Adrenal gland (tissue), 19 donors: ENCODE results near the gene ZNF132. TPM values are rescaled to one million over a fixed set of nuclear protein-coding genes. Genes with fewer than 3 reads are reported as not detected.
"Not testable (repeated sequence)": the region's sequence is repeated elsewhere in the genome, so short reads cannot be mapped to it uniquely, and the experiment has no call there.

Source experiments
- DNase-seq, 7 donors: peaks; one replicate each; pipeline ENCODE4 v3.0.0-alpha.2; 2019 to 2020
- H3K27ac ChIP-seq, 5 donors: fragments of 200-600 bp; sonication (generic) in 4 of 5; 1 replicate in 3 of 5; 2 replicates in 2 of 5; pipeline versions ENCODE4 v1.5.1 to v1.8.0; 2016 to 2020; ENCODE audit warnings: mild to moderate bottlenecking in 1 of 5
- H3K27me3 ChIP-seq: fragments of 200-600 bp; 2 replicates; pipeline ENCODE4 v1.8.0; 2021
- H3K36me3 ChIP-seq, 2 donors: fragments of 200-600 bp; replicated peaks in 1 of 2; 1 replicate in 1 of 2; 2 replicates in 1 of 2; pipeline versions ENCODE4 v1.5.1 to v1.8.0; 2018 to 2022
- H3K4me1 ChIP-seq, 2 donors: fragments of 200-600 bp; replicated peaks in 1 of 2; 1 replicate in 1 of 2; 2 replicates in 1 of 2; pipeline versions ENCODE4 v1.5.1 to v1.8.0; 2018 to 2021
- H3K4me3 ChIP-seq, 4 donors: fragments of 200-600 bp; sonication (generic) in 3 of 4; one replicate each; pipeline ENCODE4 v1.5.1; 2016 to 2018
- H3K9me3 ChIP-seq, 3 donors: fragments of 200-600 bp; sonication (generic) in 1 of 3; replicated peaks in 1 of 3; 1 replicate in 2 of 3; 2 replicates in 1 of 3; pipeline versions ENCODE4 v1.5.1 to v1.8.0; 2016 to 2021
- CTCF ChIP-seq, 6 experiments: fragments of 450-650 bp in 4 of 6; fragments of 200-600 bp in 2 of 6; sonication (generic) in 1 of 6; IDR thresholded peaks; 1 replicate in 5 of 6; 2 replicates in 1 of 6; pipeline versions ENCODE4 v1.5.1 to v1.8.0; 2016 to 2021; ENCODE audit warnings: antibody characterized with exemption in 6 of 6, mild to moderate bottlenecking in 2 of 6, moderate library complexity in 1 of 6
- POLR2A ChIP-seq, 2 donors: fragments of 450-650 bp; IDR thresholded peaks; one replicate each; pipeline ENCODE4 v1.6.1; 2017; ENCODE audit warnings: antibody characterized with exemption in 2 of 2, mild to moderate bottlenecking in 2 of 2, moderate library complexity in 1 of 2
- WGBS, 4 donors: extraction: QIAGEN DNeasy Blood & Tissue Kit in 2 of 4; methylation state at CpG; one replicate each; pipeline versions ENCODE4 v1.1.5 to v1.1.7; 2013 to 2017; 5-methylcytosine and 5-hydroxymethylcytosine counted together
- intact Hi-C, 2 donors: fragments of 100-400 bp; cut with DNase I; formaldehyde crosslinking; loops; one replicate each; pipeline versions ENCODE4 v1.14.1 to v1.15.0; 2022 to 2023
- long read RNA-seq, 10 donors: library from polyadenylated mRNA in 3 of 10; unstranded in 2 of 10; stranded (forward) in 1 of 10; transcript quantifications; one replicate each; pipeline ENCODE4 v2.0.0 and lab custom pipeline, GENCODE V29; 2021 to 2026
- polyA plus RNA-seq, 3 donors: library from polyadenylated mRNA; stranded (reverse); fragments of 200-250 nt in 2 of 3; fragments of 350-450 nt in 1 of 3; fragmentation: Illumina TruSeq in 1 of 3; extraction: RNeasy Lipid Tissue Mini Kit (QIAGEN cat#74804) in 1 of 3; gene quantifications; one replicate each; pipeline ENCODE4 v1.2.3, GENCODE V29; 2013 to 2014
- total RNA-seq, 9 donors: library from RNA; depleted of rRNA in 4 of 9; stranded (reverse); fragments of >200 nt in 4 of 9; fragments of 120-200 nt in 1 of 9; fragmentation: NEBNext Ultra II Directional in 1 of 9; extraction: Animal tissue kit (Norgen Biotek cat#: 25700) in 1 of 9; gene quantifications; one replicate each; pipeline versions ENCODE4 v1.1.0 to v1.2.4, GENCODE V29; 2013 to 2023
- donor health status: healthy with polysubstance abuse.
- donor health status: Bipolar disorder and iron deficiency.
- donor health status: DM: yes; HTN: yes; CAD: no.
- donor health status: DM: no; HTN: no; CAD: no.
- donor health status: DM: no; HTN: no; CAD: no.
- donor health status: DM: yes; HTN: yes; CAD: no.

ZNF132 gene
- total RNA-seq (10 to 100 TPM in 1 of 9 donors, 1 to 10 TPM in 8; 2.4 to 12.0 (median 4.9) TPM), polyA plus RNA-seq (1 to 10 TPM; 1.3 to 3.2 (median 1.4) TPM)
- long read RNA-seq, donor 1, partial matches to known transcripts: 0 of 2 reads
- long read RNA-seq, donor 1, other reads (novel, unspliced or antisense): 0 of 2 reads
- long read RNA-seq, donor 2, partial matches to known transcripts: 0 of 2 reads
- long read RNA-seq, donor 2, other reads (novel, unspliced or antisense): 0 of 2 reads
- long read RNA-seq, donor 3, partial matches to known transcripts: 0 of 4 reads
- long read RNA-seq, donor 3, other reads (novel, unspliced or antisense): 0 of 4 reads
- long read RNA-seq, donor 4: 0 reads
- long read RNA-seq, donor 5, partial matches to known transcripts: 4 of 9 reads
- long read RNA-seq, donor 5, other reads (novel, unspliced or antisense): 2 of 9 reads
- long read RNA-seq, donor 6: 0 reads
- long read RNA-seq, donor 7, partial matches to known transcripts: 0 of 1 reads
- long read RNA-seq, donor 7, other reads (novel, unspliced or antisense): 0 of 1 reads
- long read RNA-seq, donor 8, partial matches to known transcripts: 0 of 6 reads
- long read RNA-seq, donor 8, other reads (novel, unspliced or antisense): 0 of 6 reads
- long read RNA-seq, donor 9, partial matches to known transcripts: 0 of 3 reads
- long read RNA-seq, donor 9, other reads (novel, unspliced or antisense): 0 of 3 reads
- long read RNA-seq, donor 10, partial matches to known transcripts: 0 of 3 reads
- long read RNA-seq, donor 10, other reads (novel, unspliced or antisense): 0 of 3 reads

DNA sequence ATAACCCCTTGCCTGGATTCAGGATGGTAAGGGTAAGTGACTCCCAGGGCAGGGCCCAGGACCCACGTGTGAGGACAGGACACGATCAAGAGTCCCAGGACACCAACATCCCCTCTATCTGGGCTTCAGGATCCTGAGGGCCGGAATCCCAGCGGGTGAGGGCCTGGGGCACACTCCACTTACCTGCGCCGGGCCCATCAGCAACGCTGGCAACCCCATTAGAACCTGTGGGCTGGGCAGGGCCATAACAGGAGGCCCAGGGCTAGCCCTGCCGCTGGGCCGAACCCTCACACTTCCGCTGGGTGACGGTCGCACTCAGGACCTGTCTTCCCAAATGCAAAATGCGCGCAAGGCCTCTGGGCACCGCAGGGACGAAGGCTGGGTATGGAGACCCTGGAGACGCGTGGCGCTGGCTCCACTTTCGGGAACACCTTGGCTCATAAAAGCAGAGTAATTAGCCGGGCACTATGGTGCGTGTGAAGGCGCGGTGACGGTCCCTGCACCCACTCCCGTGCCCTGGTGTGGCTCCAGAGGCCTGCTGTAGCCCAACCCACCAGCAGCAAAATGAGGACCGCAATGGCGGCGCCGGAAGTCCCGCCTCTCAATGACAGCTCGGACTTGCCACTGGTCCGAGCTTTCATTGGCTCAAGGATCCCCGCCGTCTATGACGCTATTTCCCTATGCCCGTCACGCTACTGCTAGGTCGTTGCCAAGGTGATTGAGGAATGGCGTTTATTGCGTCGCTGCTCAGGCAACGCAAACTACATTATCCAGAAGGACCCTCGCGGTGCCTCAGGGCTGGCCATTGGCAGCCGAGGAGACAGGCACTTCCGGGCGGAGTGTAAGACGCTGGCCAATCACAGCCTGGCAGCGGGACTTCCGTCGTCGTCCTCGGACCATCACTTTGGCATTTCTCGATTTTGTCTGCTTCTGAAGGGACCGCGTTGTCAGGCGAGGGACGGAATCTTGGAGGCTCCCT is at the start of gene ZNF132:
Gene ZNF132 (minus strand): TSS at position 578 of the 979 bp plus-strand sequence. CDS start 332 bp downstream, at position 246.
- WGBS, 4 donors: 0 to 8% (median 7%) methylated on average over 16 to 59 of the region's 59 CpGs

DNA sequence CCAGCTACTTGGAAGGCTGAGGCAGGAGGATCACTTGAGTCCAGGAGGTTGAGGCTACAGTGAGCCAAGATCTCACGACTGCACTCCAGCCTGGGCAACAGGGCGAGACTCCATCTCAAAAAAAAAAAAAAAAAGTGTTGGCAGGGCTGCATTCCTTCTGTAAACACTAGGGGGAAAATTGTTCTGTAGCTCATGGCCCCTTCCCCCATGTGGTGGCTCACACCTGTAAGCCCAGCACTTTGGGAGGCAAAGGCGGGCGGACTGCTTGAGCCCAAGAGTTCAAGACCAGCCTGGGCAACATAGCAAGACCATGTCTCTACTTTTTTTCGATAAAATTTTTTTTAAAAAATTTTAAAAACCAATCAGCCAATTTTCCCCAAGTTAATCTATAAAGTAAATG is 44.4 kb upstream of the ZNF132 start:
- H3K9me3 ChIP-seq, H3K4me1 ChIP-seq, DNase-seq, H3K4me3 ChIP-seq, intact Hi-C loops, H3K27me3 ChIP-seq, H3K27ac ChIP-seq: not testable (repeated sequence)
- peaks cover 0 to 16% of the 10 kb centered on the region in 2 donors for H3K36me3 ChIP-seq
- WGBS, 4 donors: 92 to 98% (median 96%) methylated on average over 5 of the region's 5 CpGs

More for the DNA sequence above, at the start of gene ZNF132:
- TF ChIP-seq CTCF (IDR thresholded peaks at IDR 0.05): peak in 1 of 6 experiments; percentile 6
- TF ChIP-seq POLR2A (IDR thresholded peaks at IDR 0.05): peak in 1 of 2 donors; percentile 22
- Histone ChIP-seq H3K4me1 (peaks cover 7 to 15% of the 10 kb centered on the region in 2 donors), H3K9me3 (peaks cover 0 to 24% (median 0%) of the 10 kb centered on the region in 3 donors), H3K27me3 (no peaks in the 10 kb centered on the region), H3K4me3 (peak within 1 kb of the TSS; percentile 29 to 81 (median 48)), H3K36me3 (peaks cover 0 to 10% of the 10 kb centered on the region in 2 donors), H3K27ac (peak within 1 kb of the TSS in 4 of 5 donors; percentile 11 to 89 (median 68))
- intact Hi-C loops: no loop called here
- DNase-seq: peak; percentile 95 to 100 (median 99)

- no peak overlapping the region for H3K4me3 ChIP-seq
Measured at GRCh38 chr19:58483776-58484175, 43.8 kb upstream of the ZNF132 start.

More at GRCh38 chr19:58483776-58484175, 43.8 kb upstream of the ZNF132 start:
- no peaks in the 10 kb centered on the region for H3K9me3 ChIP-seq
- H3K27me3 ChIP-seq: no peaks in the 10 kb centered on the region
- no peak overlapping the region for H3K27ac ChIP-seq
- H3K4me1 ChIP-seq: no peaks in the 10 kb centered on the region
- intact Hi-C loops: no loop called here
- no peak for DNase-seq
- H3K36me3 ChIP-seq: peaks cover 0 to 22% of the 10 kb centered on the region in 2 donors
- no peak for TF ChIP-seq POLR2A (IDR thresholded peaks at IDR 0.05)
- no peak for TF ChIP-seq CTCF (IDR thresholded peaks at IDR 0.05)
- WGBS, 4 donors: 68 to 88% (median 83%) methylated on average over 2 of the region's 2 CpGs
